Effector memory CD8-positive, alpha-beta T cell (primary cell): ENCODE data around the gene CCDC197.

Experiments used
- ATAC-seq: fragments of 150-1000 bp; cut with Tn5 transposase; replicated peaks from 2 replicates; pipeline ENCODE4 v1.10.0; 2021; ENCODE audit warnings: mild to moderate bottlenecking, moderate library complexity
- DNase-seq, 3 experiments: peaks; one replicate each; pipeline ENCODE4 v3.0.0; 2021
- H3K27ac Mint-ChIP-seq, 2 donors: one replicate each; pipeline ENCODE4 v1.8.0; 2022; ENCODE audit warnings: mild to moderate bottlenecking in 2 of 2, mixed read lengths in 2 of 2, moderate library complexity in 2 of 2
- H3K27me3 Mint-ChIP-seq, 2 donors: one replicate each; pipeline ENCODE4 v1.8.0; 2022; ENCODE audit warnings: mixed read lengths in 2 of 2
- H3K36me3 Mint-ChIP-seq: one replicate; pipeline ENCODE4 v1.8.0; 2022; ENCODE audit warnings: mild to moderate bottlenecking, moderate library complexity, mixed read lengths; ENCODE audit not compliant: insufficient read depth
- H3K4me1 Mint-ChIP-seq, 2 donors: one replicate each; pipeline ENCODE4 v1.8.0; 2022; ENCODE audit warnings: low read depth in 2 of 2, mixed read lengths in 2 of 2
- H3K4me3 Mint-ChIP-seq, 2 donors: one replicate each; pipeline ENCODE4 v1.8.0; 2022; ENCODE audit warnings: mild to moderate bottlenecking in 2 of 2, mixed read lengths in 2 of 2, moderate library complexity in 2 of 2
- H3K9me3 Mint-ChIP-seq, 2 donors: one replicate each; pipeline ENCODE4 v1.8.0; 2022; ENCODE audit warnings: mixed read lengths in 2 of 2

Gene CCDC197

DNA sequence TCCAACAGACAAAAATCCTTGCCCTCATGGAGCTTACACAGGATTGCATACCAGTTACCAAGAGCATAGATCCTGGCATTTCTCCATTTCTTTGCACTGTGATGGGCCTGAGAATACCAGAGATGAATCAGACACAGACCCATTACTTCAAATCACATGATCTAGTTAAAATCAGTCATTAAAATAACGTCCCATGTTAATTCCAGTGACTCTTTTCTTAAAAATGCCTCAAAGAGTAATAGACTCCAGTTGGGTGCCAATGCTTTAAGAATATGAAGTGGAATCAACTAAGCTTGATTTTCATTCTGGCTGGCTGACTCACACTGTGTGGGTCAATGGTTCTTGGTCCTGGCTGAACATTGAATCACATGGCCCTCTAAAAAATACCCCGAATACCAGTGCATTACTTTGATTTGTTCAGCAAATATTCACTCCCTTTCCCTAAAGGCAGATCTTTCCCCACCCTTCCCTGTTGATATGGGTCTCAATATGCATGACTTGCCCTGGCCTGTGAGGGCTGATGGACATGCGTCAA lies 31.7 kb upstream of the CCDC197 start:
- peaks cover 52 to 56% of the 10 kb centered on the region in 2 donors for H3K4me1 Mint-ChIP-seq
- DNase-seq (no peak), ATAC-seq (no peak)
- peak overlapping the region; percentile 97 to 100 for H3K27ac Mint-ChIP-seq
- H3K27me3 Mint-ChIP-seq: no peaks in the 10 kb centered on the region
- peaks cover 17% of the 10 kb centered on the region for H3K36me3 Mint-ChIP-seq
- peaks cover 4 to 10% of the 10 kb centered on the region in 2 donors for H3K9me3 Mint-ChIP-seq
- peak overlapping the region; percentile 13 to 28 for H3K4me3 Mint-ChIP-seq

DNA sequence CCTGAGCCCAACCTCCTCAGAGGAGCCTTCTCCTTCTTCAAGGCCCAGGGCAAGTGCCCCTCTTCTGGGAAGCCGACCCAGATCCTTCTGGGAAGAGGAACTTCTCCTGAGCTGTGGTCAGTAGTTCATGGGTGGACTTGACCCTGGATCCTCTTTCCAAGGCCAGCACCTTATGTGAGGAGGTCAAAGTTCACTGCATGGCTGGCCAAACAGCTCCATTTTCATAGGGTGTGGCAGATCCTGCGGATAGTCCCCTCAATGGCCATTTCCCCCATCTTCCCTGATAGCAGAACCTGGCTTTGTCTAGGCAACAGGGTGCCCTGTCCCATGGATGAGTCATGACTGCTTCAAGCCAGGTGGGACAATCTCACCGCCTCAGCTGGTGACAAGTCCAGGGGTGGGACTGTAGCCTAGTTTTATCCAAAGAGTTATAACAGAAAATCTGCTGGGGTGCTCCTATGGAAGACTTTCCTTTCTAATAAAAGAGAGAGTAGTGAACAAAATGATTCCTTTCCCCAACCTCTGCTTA lies 31.1 kb upstream of the CCDC197 start:
- H3K4me3 Mint-ChIP-seq: peak overlapping the region in 1 of 2 donors; percentile 13
- no peak for ATAC-seq
- H3K27ac Mint-ChIP-seq: peak overlapping the region in 1 of 2 donors; percentile 100

DNA sequence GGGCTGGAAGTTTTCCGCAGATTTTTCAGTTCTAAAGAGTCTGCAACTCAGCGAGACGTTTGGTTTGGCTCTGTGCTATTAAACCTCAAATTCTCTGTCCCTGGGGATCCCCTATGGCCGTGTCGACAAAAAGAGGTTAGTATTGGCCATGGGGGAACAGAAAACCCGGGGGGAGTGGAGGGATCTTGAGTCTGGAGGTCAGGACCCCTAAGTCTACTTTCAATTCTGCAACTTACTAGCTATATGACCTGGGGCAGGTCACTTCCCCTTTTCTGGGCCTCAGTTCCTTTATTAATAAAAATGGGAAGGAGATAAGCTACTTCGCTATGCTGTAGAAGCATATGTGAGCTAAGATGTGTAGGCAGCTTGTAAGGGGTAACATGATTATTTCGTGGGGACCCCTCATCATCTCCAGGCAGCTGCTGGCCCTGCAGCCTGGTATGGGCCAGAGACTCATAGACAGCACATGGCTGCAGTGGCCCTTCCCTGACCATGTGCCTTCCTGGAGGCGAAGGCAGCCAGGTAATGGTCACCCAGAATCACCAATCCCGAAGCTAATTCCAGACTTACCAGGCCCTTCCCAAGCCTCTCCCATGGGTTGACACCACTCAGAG lies 29.4 kb upstream of the CCDC197 start:
- Mint-ChIP-seq H3K27me3 (no peaks in the 10 kb centered on the region), H3K9me3 (peaks cover 4 to 10% of the 10 kb centered on the region in 2 donors), H3K27ac (peak overlapping the region; percentile 35 to 44), H3K4me1 (peaks cover 48 to 56% of the 10 kb centered on the region in 2 donors), H3K36me3 (peaks cover 9% of the 10 kb centered on the region), H3K4me3 (no peak overlapping the region)
- ATAC-seq: no peak
- no peak for DNase-seq

More for the DNA sequence above, 31.1 kb upstream of the CCDC197 start:
- Mint-ChIP-seq H3K36me3 (peaks cover 17% of the 10 kb centered on the region), H3K9me3 (peaks cover 4 to 10% of the 10 kb centered on the region in 2 donors), H3K27me3 (no peaks in the 10 kb centered on the region), H3K4me1 (peaks cover 54 to 58% of the 10 kb centered on the region in 2 donors)
- DNase-seq: no peak

- ATAC-seq (no peak), DNase-seq (no peak)
- Mint-ChIP-seq H3K4me3 (no peak overlapping the region), H3K27ac (peak overlapping the region; percentile 30 to 44), H3K36me3 (no peaks in the 10 kb centered on the region), H3K4me1 (peaks cover 37 to 41% of the 10 kb centered on the region in 2 donors), H3K27me3 (no peaks in the 10 kb centered on the region), H3K9me3 (peaks cover 4 to 10% of the 10 kb centered on the region in 2 donors)
These were observed 27.8 kb upstream of the CCDC197 start for GRCh38 chr14:93969082-93969828.

GRCh38 chr14:93970585-93970964 lies 26.5 kb upstream of the CCDC197 start:
- peak; percentile 94 for ATAC-seq
- Mint-ChIP-seq H3K27me3 (no peaks in the 10 kb centered on the region), H3K9me3 (no peaks in the 10 kb centered on the region), H3K36me3 (no peaks in the 10 kb centered on the region), H3K4me3 (peak overlapping the region; percentile 87 to 89), H3K4me1 (peaks cover 27 to 30% of the 10 kb centered on the region in 2 donors), H3K27ac (peak overlapping the region; percentile 90 to 94)
- DNase-seq: peak; percentile 69 to 73 (median 70)

DNA sequence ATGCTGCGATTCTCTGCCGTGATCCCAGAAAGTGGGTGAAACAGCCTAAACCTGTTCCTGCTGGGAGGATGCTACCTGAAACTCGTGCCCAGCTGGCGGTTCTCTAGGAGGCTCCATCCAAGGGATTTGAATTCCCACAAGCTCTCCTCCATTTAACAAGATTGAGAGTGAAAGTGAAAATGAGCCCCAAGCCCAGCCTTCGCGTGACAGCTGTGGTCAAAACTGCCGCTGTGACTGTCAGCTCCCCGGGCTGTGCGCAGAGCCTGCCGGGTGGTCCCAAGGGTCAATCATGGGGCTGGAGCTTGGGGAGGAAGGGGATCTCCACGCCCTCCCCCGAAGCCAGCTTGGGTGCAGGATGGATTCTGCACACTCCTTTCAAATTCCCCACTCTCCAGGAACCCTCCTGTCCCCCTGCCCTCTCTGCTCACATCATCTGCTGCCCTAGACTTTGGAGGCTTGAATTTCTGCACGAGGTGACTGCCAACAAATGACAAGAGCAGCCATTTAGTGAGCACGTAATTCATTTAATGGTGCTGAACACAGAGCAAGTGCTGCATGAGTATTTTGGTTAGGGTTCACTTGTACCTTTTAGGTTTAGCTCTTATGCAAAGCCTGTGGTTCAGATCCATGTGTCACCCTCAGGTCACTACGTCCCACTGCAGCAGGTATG lies 26.0 kb upstream of the CCDC197 start:
- Mint-ChIP-seq H3K9me3 (no peaks in the 10 kb centered on the region), H3K36me3 (no peaks in the 10 kb centered on the region), H3K4me1 (peaks cover 28 to 32% of the 10 kb centered on the region in 2 donors), H3K27me3 (no peaks in the 10 kb centered on the region), H3K27ac (peak overlapping the region; percentile 90 to 94), H3K4me3 (peak overlapping the region; percentile 87 to 89)
- ATAC-seq: peak; percentile 70
- peak; percentile 32 to 47 (median 33) for DNase-seq

DNA sequence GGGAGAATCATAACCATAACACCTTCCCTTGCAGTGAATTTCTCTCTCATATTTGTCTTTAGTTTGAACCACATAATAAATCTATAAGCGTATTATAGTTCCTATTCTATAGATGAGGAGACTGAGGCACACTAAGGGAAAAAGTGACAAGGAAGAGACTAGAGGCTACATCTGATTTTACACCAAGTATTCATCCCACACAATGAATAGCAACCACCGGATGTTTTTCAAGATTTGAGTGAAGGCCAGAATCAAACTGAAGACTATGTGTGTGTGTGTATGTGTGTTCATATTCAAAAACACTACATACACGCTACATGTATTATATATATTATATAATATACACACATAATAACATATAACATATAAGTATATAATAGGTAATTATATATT lies 25.5 kb upstream of the CCDC197 start:
- H3K27me3 Mint-ChIP-seq: no peaks in the 10 kb centered on the region
- H3K4me1 Mint-ChIP-seq: peaks cover 31 to 38% of the 10 kb centered on the region in 2 donors
- peak overlapping the region; percentile 87 to 89 for H3K4me3 Mint-ChIP-seq
- no peak for DNase-seq
- H3K27ac Mint-ChIP-seq: peak overlapping the region; percentile 90 to 94
- no peak for ATAC-seq
- peaks cover 0 to 1% of the 10 kb centered on the region in 2 donors for H3K9me3 Mint-ChIP-seq
- H3K36me3 Mint-ChIP-seq: no peaks in the 10 kb centered on the region

DNA sequence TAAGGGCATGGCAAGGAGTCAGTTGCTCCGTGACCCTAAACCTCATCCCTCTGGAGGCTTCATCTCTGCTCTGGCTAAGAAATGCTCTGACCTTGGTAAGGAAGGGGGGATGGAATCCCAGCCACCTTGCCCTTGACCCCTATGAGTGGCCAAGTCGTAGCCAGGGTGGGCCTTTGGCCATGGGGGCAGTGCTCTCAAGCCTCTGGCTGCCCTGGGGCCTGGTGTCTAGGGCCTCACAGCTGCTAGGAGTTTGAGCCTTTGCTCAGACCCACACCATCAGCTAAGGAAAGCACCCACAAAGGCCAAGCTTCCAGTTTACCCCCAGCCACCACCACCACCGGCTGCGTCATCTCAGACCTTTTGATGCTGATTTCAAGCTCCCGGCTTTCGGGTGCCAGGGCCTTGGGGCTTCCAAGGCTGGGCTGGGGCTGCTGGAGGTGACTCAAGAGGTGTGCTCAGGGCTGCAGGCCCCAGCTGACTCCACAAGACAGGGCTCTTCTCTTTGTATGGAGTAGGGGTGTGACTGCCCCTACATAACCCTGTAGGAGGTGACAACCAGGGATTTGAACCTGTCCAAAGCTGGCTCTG lies 24.4 kb upstream of the CCDC197 start:
- Mint-ChIP-seq H3K27ac (peak overlapping the region in 1 of 2 donors; percentile 41), H3K27me3 (no peaks in the 10 kb centered on the region), H3K36me3 (peaks cover 3% of the 10 kb centered on the region), H3K9me3 (peaks cover 0 to 4% of the 10 kb centered on the region in 2 donors), H3K4me3 (no peak overlapping the region), H3K4me1 (peaks cover 37 to 48% of the 10 kb centered on the region in 2 donors)
- DNase-seq: no peak
- ATAC-seq: no peak

- no peak for DNase-seq
- Mint-ChIP-seq H3K4me3 (no peak overlapping the region), H3K27ac (no peak overlapping the region), H3K27me3 (no peaks in the 10 kb centered on the region), H3K4me1 (peaks cover 44 to 57% of the 10 kb centered on the region in 2 donors), H3K9me3 (peaks cover 0 to 4% of the 10 kb centered on the region in 2 donors), H3K36me3 (peaks cover 12% of the 10 kb centered on the region)
- no peak for ATAC-seq
These were observed 23.5 kb upstream of the CCDC197 start for GRCh38 chr14:93973607-93974006.

DNA sequence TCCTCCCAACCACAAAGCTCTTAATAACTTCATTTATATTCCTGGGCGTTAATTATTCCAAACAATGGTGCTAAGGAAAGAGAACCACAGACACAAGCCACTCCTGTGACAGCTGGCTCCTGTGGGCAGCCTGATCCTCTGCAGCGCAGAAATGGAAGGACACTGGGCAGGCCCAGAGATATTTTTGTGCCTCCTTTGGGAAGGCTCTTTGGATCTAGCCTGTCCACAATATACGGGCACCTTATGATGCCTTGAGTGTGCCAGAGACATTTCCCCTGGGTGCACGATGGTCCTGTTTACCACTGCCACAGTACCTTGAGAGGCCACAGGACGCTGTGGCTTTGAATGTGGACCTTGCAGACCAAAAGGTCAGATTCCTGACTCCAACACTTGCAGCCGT lies 22.8 kb upstream of the CCDC197 start:
- no peak overlapping the region for H3K27ac Mint-ChIP-seq
- H3K4me1 Mint-ChIP-seq: peaks cover 47 to 56% of the 10 kb centered on the region in 2 donors
- ATAC-seq: no peak
- H3K27me3 Mint-ChIP-seq: no peaks in the 10 kb centered on the region
- H3K36me3 Mint-ChIP-seq: peaks cover 15% of the 10 kb centered on the region
- DNase-seq: no peak
- no peak overlapping the region for H3K4me3 Mint-ChIP-seq
- H3K9me3 Mint-ChIP-seq: peaks cover 0 to 4% of the 10 kb centered on the region in 2 donors

DNA sequence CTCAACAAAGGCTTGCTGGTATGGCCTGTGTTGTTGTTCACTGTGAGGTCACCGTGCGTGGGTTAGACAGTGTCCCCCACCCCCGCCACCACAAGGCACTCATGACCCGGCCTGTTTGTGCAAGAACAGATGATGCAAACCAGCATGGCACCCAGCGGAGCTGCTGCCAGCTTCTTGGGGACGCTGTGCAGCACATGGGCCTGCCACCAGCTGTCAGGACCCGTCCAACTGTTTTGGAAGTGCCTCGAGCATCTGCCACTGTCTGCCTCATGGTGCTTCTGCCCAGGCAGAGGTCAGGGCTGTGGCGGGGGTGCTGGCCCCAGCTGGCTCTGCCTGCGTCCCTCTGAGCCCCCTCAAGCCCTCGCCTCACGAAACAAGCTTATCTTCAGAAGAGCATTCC lies 22.3 kb upstream of the CCDC197 start:
- H3K4me3 Mint-ChIP-seq: no peak overlapping the region
- peaks cover 47 to 56% of the 10 kb centered on the region in 2 donors for H3K4me1 Mint-ChIP-seq
- peaks cover 0 to 4% of the 10 kb centered on the region in 2 donors for H3K9me3 Mint-ChIP-seq
- no peaks in the 10 kb centered on the region for H3K27me3 Mint-ChIP-seq
- DNase-seq: no peak
- no peak for ATAC-seq
- peaks cover 15% of the 10 kb centered on the region for H3K36me3 Mint-ChIP-seq
- no peak overlapping the region for H3K27ac Mint-ChIP-seq

GRCh38 chr14:93975791-93976476 lies 21.2 kb upstream of the CCDC197 start:
- Mint-ChIP-seq H3K4me3 (peak overlapping the region; percentile 23 to 48), H3K9me3 (peaks cover 0 to 4% of the 10 kb centered on the region in 2 donors), H3K27ac (no peak overlapping the region), H3K36me3 (peaks cover 15% of the 10 kb centered on the region), H3K27me3 (no peaks in the 10 kb centered on the region), H3K4me1 (peaks cover 46 to 53% of the 10 kb centered on the region in 2 donors)
- DNase-seq: no peak
- ATAC-seq: no peak
